Endometrial microvascular endothelial cells (primary cell): ENCODE measurements around the gene DTX3. TPM values are rescaled to one million over a fixed set of nuclear protein-coding genes. Genes with fewer than 3 reads are reported as not detected.
"Not testable (repeated sequence)": the region's sequence is repeated elsewhere in the genome, so short reads cannot be mapped to it uniquely, and the experiment has no call there.

Experiments
- in situ Hi-C: cut with HindIII; loops from 2 replicates; pipeline ENCODE4 v1.10.0; 2017; ENCODE audit warnings: low sequenced_read_pairs, low pct_unique_long_range_greater_than_20kb; ENCODE audit errors: inconsistent ontology term
- total RNA-seq: library from RNA; depleted of rRNA; stranded (reverse); fragments of >200 nt; gene quantifications from one replicate; pipeline ENCODE4 v1.2.3, GENCODE V29; 2015; ENCODE audit errors: inconsistent ontology term

The DTX3 gene
- total RNA-seq, 1 donor from 2014 or later = 6.2 TPM

- in situ Hi-C loops = no loop called here
These were observed 51.1 kb downstream of the DTX3 start for GRCh38 chr12:57655541-57656240.

- in situ Hi-C loops = not testable (repeated sequence)
These were observed 51.8 kb downstream of the DTX3 start for GRCh38 chr12:57656408-57656807.

- in situ Hi-C loops = no loop called here
These were observed 53.1 kb downstream of the DTX3 start for GRCh38 chr12:57657744-57658143.

GRCh38 chr12:57658890-57659289 is 54.3 kb downstream of the DTX3 start:
- in situ Hi-C loops = no loop called here

Other genes starting within 250 kb of the DTX3 start
- gene R3HDM2, start 173.8 kb upstream of the DTX3 start, total RNA-seq = 16.8 TPM
- gene INHBC, start 170.0 kb upstream of the DTX3 start, total RNA-seq = not detected
- gene INHBE, start 149.5 kb upstream of the DTX3 start, total RNA-seq = not detected
- gene GLI1, start 145.0 kb upstream of the DTX3 start, total RNA-seq = not detected
- not detected for gene ARHGAP9, start 125.0 kb upstream of the DTX3 start, total RNA-seq
- gene MARS1, start 116.8 kb upstream of the DTX3 start, total RNA-seq = 119 TPM
- gene DDIT3, start 84.3 kb upstream of the DTX3 start, total RNA-seq = 6.6 TPM
- 8.7 TPM for gene MBD6, start 82.0 kb upstream of the DTX3 start, total RNA-seq
- 221 TPM for gene DCTN2, start 57.6 kb upstream of the DTX3 start, total RNA-seq
- not detected for gene KIF5A, start 54.8 kb upstream of the DTX3 start, total RNA-seq
- 12.5 TPM for gene PIP4K2C, start 13.6 kb upstream of the DTX3 start, total RNA-seq
- 0.09 TPM for gene ARHGEF25, start 6.6 kb downstream of the DTX3 start, total RNA-seq
- gene B4GALNT1, start 28.4 kb downstream of the DTX3 start, total RNA-seq = 0.19 TPM
- 295 TPM for gene OS9, start 89.3 kb downstream of the DTX3 start, total RNA-seq
- 1.2 TPM for gene AGAP2, start 133.9 kb downstream of the DTX3 start, total RNA-seq
- gene TSPAN31, start 140.2 kb downstream of the DTX3 start, total RNA-seq = 37.3 TPM
- 291 TPM for gene CDK4, start 147.5 kb downstream of the DTX3 start, total RNA-seq
- 0.37 TPM for gene MARCHF9, start 150.3 kb downstream of the DTX3 start, total RNA-seq
- 1.9 TPM for gene CYP27B1, start 162.3 kb downstream of the DTX3 start, total RNA-seq
- gene METTL1, start 167.3 kb downstream of the DTX3 start, total RNA-seq = 15.3 TPM
- gene EEF1AKMT3, start 167.8 kb downstream of the DTX3 start, total RNA-seq = 11.7 TPM
- 45.9 TPM for gene TSFM, start 178.0 kb downstream of the DTX3 start, total RNA-seq
- gene AVIL, start 213.9 kb downstream of the DTX3 start, total RNA-seq = 0.46 TPM
- 109 TPM for gene CTDSP2, start 241.9 kb downstream of the DTX3 start, total RNA-seq